Hypothalamus (tissue), 51 donors: ENCODE data around the gene LAMC1.
"Not testable (repeated sequence)": the region's sequence is repeated elsewhere in the genome, so short reads cannot be mapped to it uniquely, and the experiment has no call there.

Experiments
- DNase-seq, 51 donors: peaks; one replicate each; lab custom pipeline; 2025; lab: John Stamatoyannopoulos, UW

The LAMC1 gene

DNA sequence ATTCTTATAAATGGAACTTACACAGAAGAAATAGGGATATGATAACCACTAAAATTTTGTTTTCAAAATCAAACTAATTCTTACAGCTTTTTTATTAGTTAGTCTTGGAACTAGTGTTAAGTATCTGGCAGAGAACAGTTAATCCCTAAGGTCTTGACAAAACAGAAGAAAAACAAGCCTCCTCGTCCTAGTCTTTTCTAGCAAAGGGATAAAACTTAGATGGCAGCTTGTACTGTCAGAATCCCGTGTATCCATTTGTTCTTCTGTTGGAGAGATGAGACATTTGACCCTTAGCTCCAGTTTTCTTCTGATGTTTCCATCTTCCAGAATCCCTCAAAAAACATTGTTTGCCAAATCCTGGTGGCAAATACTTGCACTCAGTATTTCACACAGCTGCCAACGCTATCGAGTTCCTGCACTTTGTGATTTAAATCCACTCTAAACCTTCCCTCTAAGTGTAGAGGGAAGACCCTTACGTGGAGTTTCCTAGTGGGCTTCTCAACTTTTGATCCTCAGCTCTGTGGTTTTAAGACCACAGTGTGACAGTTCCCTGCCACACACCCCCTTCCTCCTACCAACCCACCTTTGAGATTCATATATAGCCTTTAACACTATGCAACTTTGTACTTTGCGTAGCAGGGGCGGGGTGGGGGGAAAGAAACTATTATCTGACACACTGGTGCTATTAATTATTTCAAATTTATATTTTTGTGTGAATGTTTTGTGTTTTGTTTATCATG is 120.5 kb downstream of the LAMC1 start:
- no peak for DNase-seq

DNA sequence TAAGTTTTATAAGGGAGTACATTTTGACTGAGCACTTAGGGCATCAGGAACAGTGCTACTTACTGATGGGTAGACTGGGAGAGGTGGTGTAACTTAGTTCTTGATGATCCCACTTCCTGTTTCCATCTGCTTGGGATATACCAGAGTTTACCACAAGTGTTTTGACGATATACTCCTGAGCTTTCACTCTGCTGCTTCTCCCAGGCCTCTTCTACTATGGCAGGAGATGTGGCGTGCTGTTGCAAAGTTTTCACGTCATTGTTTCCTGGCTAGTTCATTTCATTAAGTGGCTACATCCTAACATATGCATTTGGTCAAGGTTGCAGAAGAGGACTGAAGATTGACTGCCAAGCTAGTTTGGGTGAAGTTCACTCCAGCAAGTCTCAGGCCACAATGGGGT is 121.5 kb downstream of the LAMC1 start:
- DNase-seq: no peak

DNA sequence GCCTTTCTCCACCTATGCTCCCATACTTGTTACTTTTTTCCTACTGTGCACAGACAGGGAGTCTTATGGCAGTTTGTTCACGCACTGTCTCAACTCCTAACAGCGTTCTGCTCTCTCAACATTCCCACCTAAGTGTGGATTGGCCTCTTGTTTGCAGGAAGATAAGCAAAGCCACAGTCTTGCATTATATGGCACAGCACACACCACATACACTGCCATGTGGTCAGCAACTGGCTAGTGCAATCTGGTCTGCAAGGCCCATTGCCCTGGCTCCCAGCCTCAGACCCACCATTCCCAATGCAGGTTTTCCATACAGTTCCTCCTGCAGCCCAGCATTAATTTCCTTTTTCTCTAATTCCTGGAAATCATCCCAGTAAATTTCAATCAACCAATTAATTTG is 124.5 kb downstream of the LAMC1 start:
- DNase-seq: no peak

DNA sequence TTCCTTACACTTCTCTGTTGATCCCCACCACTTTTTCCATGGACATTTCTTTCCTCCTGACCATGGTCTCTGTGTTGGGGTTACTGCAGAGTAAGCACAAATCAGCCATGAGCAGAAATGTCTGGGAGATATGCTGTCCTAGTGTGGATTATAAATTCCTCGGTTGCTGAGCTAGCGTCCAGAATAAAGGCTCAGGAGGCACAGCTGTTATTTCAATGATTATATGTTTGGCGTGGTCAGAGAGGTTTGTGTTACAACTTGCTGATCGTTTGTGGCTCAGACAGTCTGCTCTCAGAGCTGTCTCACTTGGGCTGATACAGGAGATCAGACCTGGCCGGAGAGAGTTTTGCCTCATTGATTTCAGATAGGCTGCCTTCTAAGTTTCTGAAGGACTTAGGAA is 125.4 kb downstream of the LAMC1 start:
- DNase-seq: no peak

DNA sequence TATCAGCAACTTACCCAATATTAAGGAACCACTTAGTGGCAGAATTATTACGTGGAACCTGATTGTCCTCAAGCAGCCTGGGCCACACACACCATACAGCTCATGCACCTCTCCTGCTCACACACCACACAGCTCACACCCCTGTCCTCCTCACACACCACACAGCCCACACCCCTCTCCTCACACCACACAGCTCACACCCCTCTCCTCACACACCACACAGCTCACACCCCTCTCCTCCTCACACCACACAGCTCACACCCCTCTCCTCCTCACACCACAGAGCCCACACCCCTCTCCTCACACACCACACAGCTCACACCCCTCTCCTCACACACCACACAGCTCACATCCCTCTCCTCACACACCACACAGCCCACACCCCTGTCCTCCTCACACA is 126.1 kb downstream of the LAMC1 start:
- no peak for DNase-seq

DNA sequence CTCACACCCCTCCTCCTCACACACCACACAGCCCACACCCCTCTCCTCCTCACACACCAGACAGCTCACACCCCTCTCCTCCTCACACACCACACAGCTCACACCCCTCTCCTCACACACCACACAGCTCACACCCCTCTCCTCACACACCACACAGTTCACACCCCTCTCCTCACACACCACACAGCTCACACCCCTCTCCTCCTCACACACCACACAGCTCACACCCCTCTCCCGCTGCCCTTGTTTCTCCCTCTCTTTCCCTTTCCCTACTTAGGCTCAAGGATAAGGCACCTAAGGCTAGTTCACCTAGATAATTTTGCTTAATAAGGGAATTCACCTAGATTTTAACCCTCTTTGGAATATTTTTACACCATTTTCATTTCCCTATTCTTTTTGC is 126.8 kb downstream of the LAMC1 start:
- DNase-seq: not testable (repeated sequence)

DNA sequence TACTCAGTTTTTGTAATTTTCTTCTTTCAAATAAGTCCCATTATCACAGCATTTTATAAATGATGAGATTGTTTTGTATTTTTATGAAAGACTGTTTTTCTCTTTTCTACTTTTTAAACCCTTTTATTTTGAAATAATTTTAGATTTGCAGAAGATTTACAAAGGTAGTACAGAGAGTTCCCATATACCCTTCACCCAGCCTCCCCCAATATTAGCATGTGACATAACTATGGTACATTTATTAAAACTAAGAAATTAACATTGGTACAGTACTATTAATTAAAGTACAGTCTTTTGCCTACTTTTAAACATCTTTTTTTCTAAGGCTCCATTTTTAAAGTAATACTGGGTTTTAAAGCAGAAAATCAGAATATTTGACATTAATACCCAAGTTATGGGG is 127.2 kb downstream of the LAMC1 start:
- DNase-seq: no peak

DNA sequence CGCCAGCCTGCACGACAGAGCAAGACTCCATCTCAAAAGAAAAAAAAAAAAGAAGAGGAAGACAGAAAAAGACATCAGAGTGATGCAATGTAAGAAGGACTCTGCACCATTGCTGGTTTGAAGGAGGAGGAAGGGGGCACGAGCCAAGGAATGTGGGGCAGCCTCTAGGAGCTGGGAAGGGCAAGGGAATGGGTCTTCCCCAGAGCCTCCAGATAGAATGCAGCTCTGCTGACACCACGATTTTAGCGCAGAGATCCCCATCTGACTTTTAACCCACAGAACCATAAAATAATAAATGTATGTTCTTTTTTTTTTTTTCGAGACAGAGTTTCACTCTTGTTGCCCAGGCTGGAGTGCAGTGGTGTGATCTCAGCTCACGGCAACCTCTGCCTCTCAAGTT is 129.0 kb downstream of the LAMC1 start:
- no peak for DNase-seq

DNA sequence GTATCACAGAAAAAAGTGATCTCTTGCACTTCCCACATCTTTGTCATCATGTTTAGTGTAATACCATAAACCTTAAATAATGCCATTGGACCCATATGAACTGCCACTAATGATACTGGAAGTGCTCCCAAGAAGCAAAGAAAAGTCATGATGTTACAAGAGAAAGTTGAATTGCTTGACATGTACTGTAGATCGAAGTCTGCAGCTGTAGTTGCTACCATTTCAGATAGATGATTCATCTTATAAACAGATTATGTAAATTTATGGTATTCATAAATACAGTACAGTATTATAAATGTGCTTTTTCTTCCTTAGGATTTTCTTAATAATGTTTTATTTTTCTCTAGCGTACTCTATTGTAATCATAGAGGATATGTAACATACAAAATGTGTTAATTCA is 132.7 kb downstream of the LAMC1 start:
- DNase-seq: no peak

DNA sequence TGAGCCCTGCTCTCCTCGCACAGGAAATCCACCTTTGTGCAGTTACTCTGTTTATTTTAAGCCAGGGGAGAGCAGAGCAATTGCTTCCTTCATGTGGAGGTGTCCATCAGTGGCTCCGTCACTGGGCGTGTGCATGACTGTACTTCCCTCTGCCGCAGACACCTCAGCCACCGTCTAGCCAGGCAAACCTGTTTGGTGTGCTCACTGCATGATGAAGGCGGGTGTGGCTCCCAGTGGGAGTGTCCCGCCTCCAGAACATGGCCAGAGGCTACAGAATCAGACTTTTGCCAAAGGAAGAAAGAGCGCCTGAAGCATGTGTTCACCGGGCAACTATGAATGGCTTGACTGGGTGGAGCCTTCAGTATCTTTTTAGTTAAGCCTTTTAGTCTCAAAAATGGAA is 136.7 kb downstream of the LAMC1 start:
- DNase-seq: no peak

DNA sequence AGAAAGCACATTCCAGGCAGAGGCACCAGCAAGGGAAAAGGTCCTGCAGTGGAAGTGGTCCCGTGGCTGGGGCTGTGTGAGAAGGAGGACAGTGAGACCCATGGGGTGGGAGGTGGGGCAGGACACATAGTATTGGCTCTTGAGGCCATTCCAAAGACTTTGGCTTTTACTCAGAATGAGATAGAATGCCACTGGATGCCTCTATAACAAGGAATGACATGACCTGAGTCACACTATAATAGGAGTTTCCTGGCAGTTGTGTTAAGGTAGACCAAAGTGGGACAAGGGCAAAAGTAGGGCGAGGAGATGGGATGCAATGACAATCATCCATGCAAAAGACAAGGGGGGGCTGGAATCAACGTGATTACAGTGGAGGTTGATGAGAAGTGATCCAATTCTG is 138.2 kb downstream of the LAMC1 start:
- no peak for DNase-seq

DNA sequence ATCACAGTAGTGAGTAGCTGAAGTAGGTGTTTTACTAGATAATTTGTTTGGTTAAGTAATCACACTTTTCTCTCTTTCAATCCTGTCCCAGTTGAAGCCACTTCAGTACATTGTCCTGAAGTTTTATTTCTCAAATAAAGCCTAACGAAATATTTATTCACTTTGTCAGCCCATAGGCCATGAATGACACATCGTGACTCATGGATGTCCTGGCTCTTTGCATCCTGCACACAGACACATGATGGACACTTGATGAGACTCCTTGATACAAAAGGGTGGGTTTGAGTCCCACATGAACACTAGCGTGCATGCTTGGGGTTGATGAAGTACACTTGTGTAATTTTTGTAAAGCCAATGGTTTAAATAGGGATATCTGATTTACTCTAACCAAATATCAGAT is 140.1 kb downstream of the LAMC1 start:
- no peak for DNase-seq

DNA sequence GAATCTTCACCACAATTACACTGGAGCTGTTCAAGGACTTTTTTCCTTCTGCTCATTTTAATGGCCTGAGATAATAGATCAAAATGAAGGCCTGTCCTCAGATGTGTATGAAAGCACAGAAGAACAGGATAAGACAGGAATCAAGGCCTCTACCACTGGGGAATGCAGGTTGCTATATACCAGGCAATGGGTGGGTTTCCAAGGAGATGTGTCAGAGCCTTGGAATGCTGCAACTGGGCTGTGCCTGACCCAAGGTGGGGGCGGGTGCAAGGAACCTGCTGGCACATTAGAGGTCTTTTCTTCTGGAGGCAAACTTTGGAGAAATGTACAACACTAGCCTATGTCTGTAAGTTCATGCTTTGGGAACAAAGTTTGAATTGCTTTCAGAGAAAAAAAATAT is 141.1 kb downstream of the LAMC1 start:
- no peak for DNase-seq

DNA sequence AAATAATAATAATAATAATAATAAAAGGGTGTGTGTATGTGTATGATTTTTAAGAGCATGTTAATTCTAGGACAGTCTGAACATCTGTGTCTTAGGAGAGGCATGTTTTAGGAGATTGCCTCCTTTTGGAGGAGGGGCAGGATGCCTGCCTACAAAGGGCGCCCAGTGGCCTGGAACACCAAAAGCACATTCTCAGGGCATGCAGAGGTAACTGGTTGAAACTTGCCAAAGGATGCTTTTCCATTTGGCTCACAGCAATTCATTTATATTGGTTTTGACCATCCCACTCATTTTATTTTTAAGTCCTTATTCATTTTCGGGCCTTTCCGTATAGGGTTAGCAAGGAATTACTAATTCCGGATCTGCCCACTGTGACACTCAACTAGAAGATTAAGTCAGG is 141.7 kb downstream of the LAMC1 start:
- DNase-seq: no peak

DNA sequence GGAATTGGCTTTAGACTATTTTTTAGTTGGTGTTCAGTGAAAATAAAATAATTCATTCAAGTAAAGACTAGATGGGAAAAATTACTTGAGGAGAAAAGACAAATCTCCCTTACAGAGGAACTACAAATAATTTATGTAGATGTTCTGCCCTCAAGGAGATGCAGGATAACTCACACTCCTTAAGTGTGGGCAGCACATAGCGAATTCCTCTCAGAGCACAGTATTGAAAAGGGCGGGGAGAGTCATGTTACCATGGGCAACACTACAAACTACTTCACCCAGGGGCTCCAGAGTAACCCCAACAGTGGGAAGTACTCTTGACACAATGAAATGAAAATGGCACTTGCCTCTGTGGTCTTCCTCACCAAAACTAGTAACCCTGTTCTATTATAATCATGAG is 142.2 kb downstream of the LAMC1 start:
- DNase-seq: no peak

DNA sequence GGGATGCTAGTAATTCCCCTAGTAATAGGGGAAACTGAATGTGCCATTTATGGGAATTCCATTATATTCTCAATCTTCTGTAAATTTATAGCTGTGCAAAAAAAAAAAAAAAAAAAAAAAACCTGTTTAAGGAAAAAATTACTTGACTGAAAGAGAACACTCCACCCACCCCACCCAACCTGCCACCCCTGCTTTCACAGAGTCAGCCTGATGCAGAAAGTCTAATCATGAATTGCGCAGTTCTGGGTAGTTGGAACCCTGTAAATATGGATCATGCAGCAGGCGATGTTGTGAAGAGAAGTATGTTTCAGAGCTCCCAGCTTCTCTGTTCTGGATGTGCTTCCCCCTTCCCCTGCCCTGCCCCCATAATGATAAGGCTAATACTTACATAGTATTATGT is 143.2 kb downstream of the LAMC1 start:
- DNase-seq: no peak

DNA sequence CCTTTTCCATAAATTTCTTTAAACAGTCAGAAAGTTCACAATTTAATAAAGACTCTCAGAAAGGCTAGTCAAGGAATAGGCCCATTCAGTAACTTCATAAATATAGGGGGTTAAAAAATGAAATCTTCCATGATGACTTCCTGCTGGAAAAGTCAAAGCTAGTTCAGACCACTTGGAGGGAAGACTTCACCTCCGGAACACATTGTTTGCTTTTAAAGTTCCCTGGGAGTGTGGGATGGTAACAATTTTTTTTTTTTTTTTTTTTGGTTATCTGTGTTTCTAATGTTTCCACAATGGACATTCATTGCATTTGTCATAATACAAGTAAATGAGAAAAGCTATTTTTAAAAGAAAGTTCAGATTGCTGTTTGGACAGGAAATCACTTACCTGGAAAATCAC is 144.5 kb downstream of the LAMC1 start:
- no peak for DNase-seq

DNA sequence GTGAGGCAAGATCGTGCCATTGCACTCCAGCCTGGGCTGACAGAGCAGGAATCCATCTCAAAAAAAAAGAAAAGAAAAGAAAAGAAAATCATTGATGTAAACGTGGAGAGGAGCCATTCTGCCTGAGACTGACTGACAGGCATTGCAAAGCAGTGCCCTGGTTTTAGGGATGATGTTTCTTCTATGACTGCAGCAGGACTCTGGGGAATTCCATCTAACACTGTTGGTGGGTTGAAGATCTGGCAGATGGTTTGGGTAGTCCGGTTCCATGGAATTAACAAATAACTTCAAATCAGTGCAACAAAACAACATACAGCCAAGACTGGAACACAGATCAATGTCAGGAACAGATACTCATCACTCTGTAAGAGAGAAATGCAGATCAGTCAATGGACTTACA is 145.1 kb downstream of the LAMC1 start:
- DNase-seq: no peak

DNA sequence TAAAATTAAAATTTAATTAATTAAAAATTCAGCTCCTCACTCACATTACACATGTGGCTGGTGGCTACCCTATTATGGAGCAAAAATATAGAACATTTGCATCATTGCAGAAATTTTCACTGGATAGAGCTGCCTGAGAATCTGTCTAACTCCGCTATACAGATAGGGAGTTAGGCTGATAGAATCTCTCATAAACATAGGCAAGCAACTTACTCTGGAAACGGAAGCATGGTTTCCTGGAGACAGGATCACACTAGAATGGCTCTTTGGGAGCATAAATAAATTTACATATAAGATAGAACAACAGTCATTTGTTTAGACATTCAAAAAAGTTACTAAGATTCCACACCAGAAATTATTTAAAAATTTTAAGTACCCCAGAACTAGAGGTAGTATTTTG is 150.6 kb downstream of the LAMC1 start:
- no peak for DNase-seq

DNA sequence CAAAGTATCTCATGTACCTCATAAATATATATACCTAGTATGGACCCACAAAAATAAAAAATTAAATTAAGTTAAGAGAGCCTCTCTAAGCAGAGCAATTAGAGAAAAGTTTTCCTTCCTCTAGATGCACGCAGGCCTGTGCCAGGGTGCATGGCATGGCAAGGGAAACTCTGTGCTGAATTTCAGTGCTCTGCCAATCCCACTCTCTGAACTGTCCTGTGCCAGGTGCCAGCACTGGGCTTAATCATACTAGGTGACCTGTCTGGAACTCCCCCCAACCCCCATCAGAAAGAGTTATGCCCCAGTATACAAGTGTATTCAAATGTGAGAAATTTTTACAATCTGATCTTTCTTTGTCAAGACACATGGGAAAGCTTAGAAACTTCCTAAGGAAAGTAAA is 152.4 kb downstream of the LAMC1 start:
- no peak for DNase-seq

DNA sequence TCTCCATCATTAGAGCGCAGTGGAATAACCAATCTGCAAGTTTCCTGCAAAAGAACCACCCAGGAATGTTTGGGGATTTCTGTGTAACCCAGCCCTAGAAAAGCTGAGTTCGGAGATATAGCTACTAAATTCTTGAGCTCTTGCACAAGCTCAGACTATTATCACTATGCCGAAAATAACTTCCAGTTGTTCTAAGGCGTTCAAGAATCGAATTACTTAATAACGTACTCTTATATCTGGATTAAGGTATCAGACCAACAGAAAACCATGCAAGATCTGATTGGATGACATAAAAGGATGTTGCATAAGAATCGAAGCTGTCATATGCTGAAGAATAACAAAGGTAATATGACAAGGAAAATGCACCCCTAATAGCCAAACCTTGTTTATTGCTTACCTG is 155.3 kb downstream of the LAMC1 start:
- no peak for DNase-seq

DNA sequence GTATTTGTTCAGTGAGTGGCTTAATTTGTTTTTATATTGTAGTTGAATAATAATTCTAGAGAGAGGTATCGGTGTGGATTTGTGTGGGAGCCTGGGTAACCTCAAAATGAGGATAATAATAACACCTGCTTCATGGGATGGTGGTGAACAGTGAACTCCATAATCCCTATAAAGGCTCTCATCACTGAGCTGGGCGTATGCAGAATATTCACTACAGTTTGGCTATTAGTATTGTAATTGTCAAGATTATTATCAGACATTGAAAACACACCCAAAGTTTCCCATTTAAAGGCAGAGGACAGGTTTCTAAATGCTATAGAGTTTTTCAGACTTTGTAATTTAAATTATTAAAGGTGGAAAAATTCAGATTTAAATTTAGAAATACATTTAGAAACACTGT is 155.8 kb downstream of the LAMC1 start:
- DNase-seq: no peak

DNA sequence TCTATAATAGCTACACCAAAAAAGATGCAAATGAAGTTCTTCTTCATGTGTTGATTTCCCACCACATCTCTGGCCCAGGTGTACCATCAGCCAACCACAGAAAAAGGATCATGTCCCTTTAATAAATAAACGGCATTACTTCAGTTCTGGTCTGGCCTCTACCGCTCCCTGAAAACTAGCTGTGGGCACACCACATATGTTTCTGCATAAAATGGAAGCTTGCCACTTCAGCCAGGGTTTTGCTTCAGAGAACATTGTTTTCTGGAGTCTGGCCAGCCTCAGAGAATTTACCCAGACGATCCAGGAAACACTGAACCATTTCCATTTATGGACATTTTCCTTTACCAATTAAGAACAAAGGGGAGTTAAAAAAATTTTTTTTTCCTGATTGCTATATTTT is 157.0 kb downstream of the LAMC1 start:
- DNase-seq: no peak
